Neural cell (in vitro differentiated cells): ENCODE measurements around the gene PI3.

Source experiments
- CTCF ChIP-seq: fragments of 450-650 bp; IDR thresholded peaks from 2 replicates; pipeline ENCODE4 v1.5.1; 2014; ENCODE audit warnings: antibody characterized with exemption, mild to moderate bottlenecking, moderate library complexity; ENCODE audit not compliant: poor library complexity, severe bottlenecking
- EZH2 ChIP-seq: fragments of 200-600, 300-800 bp; shearing (Covaris generic), sonication (generic); IDR thresholded peaks from 2 replicates; pipeline ENCODE4 v1.6.1; 2014; ENCODE audit warnings: antibody characterized with exemption, low read length, borderline replicate concordance, mild to moderate bottlenecking; ENCODE audit not compliant: insufficient read depth, poor library complexity, severe bottlenecking
- POLR2AphosphoS5 ChIP-seq: IDR thresholded peaks from 2 replicates; pipeline ENCODE4 v1.6.1; 2012
- RAD21 ChIP-seq: fragments of 450-650 bp; conservative IDR thresholded peaks from 2 replicates; pipeline ENCODE4 v1.6.1; 2014; ENCODE audit warnings: antibody characterized with exemption, mild to moderate bottlenecking, moderate library complexity
- REST ChIP-seq: IDR thresholded peaks from 2 replicates; pipeline ENCODE4 v1.6.1; 2012; ENCODE audit warnings: borderline replicate concordance

GRCh38 chr20:45154183-45154582, 20.5 kb upstream of the PI3 start:
- TF ChIP-seq CTCF (no peak), POLR2AphosphoS5 (no peak), REST (no peak), EZH2 (no peak), RAD21 (no peak)
